HG03575 (cell line): ENCODE results near the gene CAP1.

ENCODE experiments used
- ATAC-seq: cut with Tn5 transposase; IDR thresholded peaks from one replicate; pipeline ENCODE4 v1.9.1; 2021; ENCODE audit not compliant: unreplicated experiment, insufficient number of reproducible peaks, low FRiP score; ENCODE audit errors: extremely low read depth

The CAP1 gene

GRCh38 chr1:40090652-40091355, 50.3 kb downstream of the CAP1 start:
- no peak for ATAC-seq

GRCh38 chr1:40092241-40092640, 51.7 kb downstream of the CAP1 start:
- ATAC-seq = no peak

GRCh38 chr1:40092706-40093639, 52.4 kb downstream of the CAP1 start:
- ATAC-seq = no peak

DNA sequence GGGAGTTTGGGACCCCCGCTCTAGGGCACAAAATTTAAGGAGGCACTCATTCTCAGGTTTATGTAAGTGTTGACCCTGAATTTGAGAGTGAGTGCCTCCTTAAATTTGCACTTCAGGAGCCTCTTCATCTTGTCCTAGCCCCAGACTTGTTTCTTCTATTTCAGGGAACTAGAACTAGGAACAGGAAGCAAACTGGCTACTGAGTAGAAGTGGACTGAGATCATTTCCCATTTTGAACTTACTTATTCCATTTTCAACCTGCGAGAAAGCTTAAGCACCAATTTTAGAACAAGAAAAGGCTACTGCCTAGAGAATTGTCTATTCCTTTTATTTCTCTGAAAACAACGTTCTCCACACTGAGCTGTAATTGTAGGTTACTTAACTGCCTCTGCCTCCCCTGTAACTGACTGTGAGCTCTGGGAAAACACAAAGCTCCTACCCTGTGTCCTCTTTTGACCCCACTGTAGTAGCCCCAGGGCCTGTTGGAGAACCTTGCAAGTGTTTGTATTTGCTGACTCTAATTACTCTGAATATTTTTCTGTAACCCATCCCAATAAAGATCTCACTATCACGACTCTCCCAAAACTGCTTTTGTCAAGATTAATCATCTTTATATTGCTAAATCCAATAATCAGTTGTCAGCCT, 54.1 kb downstream of the CAP1 start:
- ATAC-seq = no peak

- no peak for ATAC-seq
Observed at GRCh38 chr1:40095806-40096205, 55.3 kb downstream of the CAP1 start.

- ATAC-seq = no peak
Observed at GRCh38 chr1:40096646-40096976, 56.1 kb downstream of the CAP1 start.

GRCh38 chr1:40096977-40097782, 56.7 kb downstream of the CAP1 start, which contains the start of gene PPT1:
TSS of gene PPT1 (minus strand) at chr1:40097252. CDS start at chr1:40097238, 14 bp downstream.
- no peak for ATAC-seq

- ATAC-seq = no peak
Observed at GRCh38 chr1:40102038-40102437, 61.5 kb downstream of the CAP1 start.

DNA sequence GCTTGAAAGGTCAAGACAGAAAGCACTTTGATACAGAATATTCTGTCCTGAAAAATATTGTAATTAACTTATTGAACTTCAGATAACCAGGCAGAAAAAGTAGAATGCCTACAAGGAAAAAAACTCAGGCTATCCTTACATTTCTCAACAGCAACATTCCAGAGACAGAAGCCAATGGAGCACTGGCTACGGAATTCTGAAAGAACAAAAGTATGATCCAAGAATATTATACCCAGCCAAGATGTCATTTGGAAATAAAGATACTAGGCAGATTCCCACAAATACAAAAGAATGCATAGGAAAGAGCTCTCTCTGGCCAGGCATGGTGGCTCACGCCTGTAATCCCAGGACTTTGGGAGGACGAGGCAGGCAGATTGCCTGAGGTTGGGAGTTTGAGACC, 62.4 kb downstream of the CAP1 start:
- ATAC-seq = no peak

DNA sequence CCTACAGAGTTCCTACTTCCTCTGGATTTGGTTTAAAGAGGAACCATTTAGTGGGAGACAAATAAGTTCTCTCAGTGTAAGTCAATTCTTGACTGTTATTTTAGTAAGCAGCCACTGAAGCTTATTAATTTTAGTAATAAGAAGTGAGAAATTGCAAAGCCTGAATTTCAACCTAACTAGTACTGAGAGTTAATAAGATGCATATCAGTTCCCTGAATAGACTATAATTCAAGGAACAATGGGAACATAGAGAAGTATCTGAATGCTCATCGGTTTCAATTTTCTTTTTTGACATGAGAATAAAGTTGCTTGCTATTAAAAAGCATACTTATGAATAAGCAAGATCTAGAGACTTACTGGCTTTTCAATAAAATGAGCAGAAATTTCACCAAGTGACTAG, 64.5 kb downstream of the CAP1 start:
- no peak for ATAC-seq

GRCh38 chr1:40107290-40107959, 66.9 kb downstream of the CAP1 start:
- ATAC-seq = no peak

GRCh38 chr1:40110389-40110788, 69.9 kb downstream of the CAP1 start:
- no peak for ATAC-seq

- no peak for ATAC-seq
Observed at GRCh38 chr1:40114400-40114799, 73.9 kb downstream of the CAP1 start.

DNA sequence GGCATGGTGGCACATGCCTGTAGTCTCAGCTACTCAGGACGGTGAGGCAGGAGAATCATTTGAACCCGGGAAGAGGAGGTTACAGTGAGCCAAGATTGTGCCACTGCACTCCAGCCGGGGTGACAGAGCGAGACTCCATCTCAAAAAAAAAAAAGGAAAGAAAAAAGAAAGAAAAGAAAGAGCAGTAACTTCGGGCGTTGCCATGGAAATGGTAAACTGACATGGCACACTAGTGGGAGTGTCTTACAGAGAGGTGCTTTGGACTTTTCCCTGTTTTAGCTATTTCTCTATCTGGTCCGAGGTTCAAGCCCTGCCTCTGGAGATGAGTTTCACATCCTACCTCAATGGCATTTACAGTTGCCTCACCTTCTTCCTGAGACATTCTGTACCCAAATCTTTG, 79.6 kb downstream of the CAP1 start:
- ATAC-seq = no peak
